HCT116 (cell line): ENCODE data around the gene MAN1A1. TPM values are rescaled to one million over a fixed set of nuclear protein-coding genes. Genes with fewer than 3 reads are reported as not detected.

Experiments
- ATAC-seq: fragments of 200-7000 bp; cut with Tn5 transposase; 2 replicates; pipeline ENCODE4 v1.9.1; 2020; ENCODE audit warnings: mild to moderate bottlenecking, moderate library complexity
- BruUV-seq: library from RNA; stranded (reverse); fragments of 400-500 nt; replicated peaks from 2 replicates; lab custom pipeline; 2021; lab: Mats Ljungman, UMichigan
- CTCF ChIA-PET: fragments of 300-600 bp; sonication (Branson Sonifier 250); formaldehyde crosslinking; loops from one replicate; lab custom pipeline; 2021; ENCODE audit warnings: antibody characterized with exemption; lab: Charles Lee
- POLR2A ChIA-PET: fragments of 300-600, 350-600 bp; sonication (Branson Sonifier 250); formaldehyde crosslinking; loops from one replicate; lab custom pipeline; 2021; ENCODE audit warnings: antibody characterized with exemption; lab: Charles Lee
- RAD21 ChIA-PET, 2 experiments: fragments of 300-600 bp; sonication (Branson Sonifier 250); formaldehyde crosslinking; loops; one replicate each; lab custom pipeline; 2023; ENCODE audit warnings: low total read pairs in 2 of 2; ENCODE audit not compliant: uncharacterized antibody in 2 of 2, unreplicated experiment in 2 of 2, low non-redundant PET in 1 of 2; lab: Charles Lee
- DNase-seq: peaks from one replicate; pipeline ENCODE4 v3.0.0-alpha.2; 2010; ENCODE audit warnings: low read depth, low spot score
- H2AFZ ChIP-seq: fragments of 200-600 bp; shearing (Covaris generic), sonication (generic); 2 replicates; pipeline ENCODE4 v1.6.1; 2017; ENCODE audit warnings: low read depth, mixed run types, mixed read lengths, antibody characterized with exemption, low read length; ENCODE audit not compliant: poor library complexity, severe bottlenecking
- H3K27ac ChIP-seq: 2 replicates; pipeline ENCODE4 v1.5.1; 2012; ENCODE audit warnings: low read depth, low read length
- H3K27me3 ChIP-seq: fragments of 200-600 bp; sonication (generic); 2 replicates; pipeline ENCODE4 v1.6.1; 2016; ENCODE audit warnings: mixed run types, low read length, mixed read lengths; ENCODE audit not compliant: insufficient read depth
- H3K36me3 ChIP-seq, 2 experiments: fragments of 200-500 bp in 1 of 2; fragments of 200-600 bp in 1 of 2; sonication (Bioruptor generic) in 1 of 2; sonication (generic) in 1 of 2; 2 replicates each; pipeline versions ENCODE4 v1.5.1 to v1.6.1; 2014 to 2016; ENCODE audit warnings: low read length in 2 of 2, inconsistent platforms in 1 of 2, mixed read lengths in 1 of 2, mixed run types in 1 of 2; ENCODE audit not compliant: insufficient read depth in 2 of 2, control insufficient read depth in 1 of 2
- H3K4me1 ChIP-seq, 2 experiments: fragments of 200-600 bp in 1 of 2; sonication (generic) in 1 of 2; 2 replicates each; pipeline versions ENCODE4 v1.5.1 to v1.6.1; 2012 to 2017; ENCODE audit warnings: low read length in 2 of 2, inconsistent platforms in 1 of 2, mild to moderate bottlenecking in 1 of 2, mixed read lengths in 1 of 2, mixed run types in 1 of 2, moderate library complexity in 1 of 2; ENCODE audit not compliant: insufficient read depth in 2 of 2, control insufficient read depth in 1 of 2
- H3K4me2 ChIP-seq: fragments of 200-600 bp; sonication (generic); 2 replicates; pipeline ENCODE4 v1.6.1; 2017; ENCODE audit warnings: mixed run types, low read length, mixed read lengths
- H3K4me3 ChIP-seq, 2 experiments: fragments of 200-600 bp in 1 of 2; sonication (generic) in 1 of 2; replicated peaks in 1 of 2; 2 replicates each; pipeline ENCODE4 v1.5.1; 2011 to 2016; ENCODE audit warnings: low read length in 2 of 2, control low read depth in 1 of 2, low read depth in 1 of 2, mild to moderate bottlenecking in 1 of 2, mixed read lengths in 1 of 2, mixed run types in 1 of 2
- H3K79me2 ChIP-seq: fragments of 200-600 bp; sonication (generic); 2 replicates; pipeline ENCODE4 v1.6.1; 2017; ENCODE audit warnings: mild to moderate bottlenecking, mixed run types, low read length, moderate library complexity, mixed read lengths; ENCODE audit not compliant: insufficient read depth
- H3K9ac ChIP-seq: fragments of 200-600 bp; sonication (generic); 2 replicates; pipeline ENCODE4 v1.6.1; 2016; ENCODE audit warnings: low read length, mixed read lengths
- H3K9me2 ChIP-seq: fragments of 200-600 bp; sonication (generic), shearing (Covaris generic); 2 replicates; pipeline ENCODE4 v1.6.1; 2017; ENCODE audit warnings: mixed run types, mild to moderate bottlenecking, moderate library complexity; ENCODE audit not compliant: insufficient read depth
- H3K9me3 ChIP-seq, 2 experiments: fragments of 200-500 bp in 1 of 2; fragments of 200-600 bp in 1 of 2; sonication (Bioruptor generic) in 1 of 2; sonication (generic) in 1 of 2; 2 replicates each; pipeline ENCODE4 v1.6.1; 2014 to 2017; ENCODE audit warnings: low read length in 2 of 2, mixed read lengths in 2 of 2, inconsistent platforms in 1 of 2, low read depth in 1 of 2, mild to moderate bottlenecking in 1 of 2, mixed run types in 1 of 2, moderate library complexity in 1 of 2; ENCODE audit not compliant: control insufficient read depth in 1 of 2, insufficient read depth in 1 of 2
- H4K20me1 ChIP-seq: fragments of 200-600 bp; sonication (generic), shearing (Covaris generic); 2 replicates; pipeline ENCODE4 v1.6.1; 2017; ENCODE audit warnings: mixed run types, mild to moderate bottlenecking, moderate library complexity; ENCODE audit not compliant: insufficient read depth
- CBX3 ChIP-seq: IDR thresholded peaks from 2 replicates; pipeline ENCODE4 v1.6.1; 2012; ENCODE audit warnings: low read depth
- CTCF ChIP-seq, 3 experiments: fragments of 200-600 bp in 1 of 3; sonication (generic) in 1 of 3; IDR thresholded peaks in 2 of 3; conservative IDR thresholded peaks in 1 of 3; 2 replicates each; pipeline ENCODE4 v1.5.1; 2012 to 2017; ENCODE audit warnings: low read depth in 2 of 3, low read length in 2 of 3, antibody characterized with exemption in 1 of 3, borderline replicate concordance in 1 of 3, control low read depth in 1 of 3, mild to moderate bottlenecking in 1 of 3, mixed read lengths in 1 of 3, mixed run types in 1 of 3, moderate library complexity in 1 of 3; ENCODE audit not compliant: insufficient read depth in 1 of 3
- EGR1 ChIP-seq: IDR thresholded peaks from 2 replicates; pipeline ENCODE4 v1.6.1; 2012; ENCODE audit warnings: low read depth
- EZH2 ChIP-seq: fragments of 200-600 bp; sonication (generic); IDR thresholded peaks from 2 replicates; pipeline ENCODE4 v1.6.1; 2017; ENCODE audit warnings: antibody characterized with exemption, mixed run types
- POLR2A ChIP-seq: IDR thresholded peaks from 2 replicates; pipeline ENCODE4 v1.7.0; 2011; ENCODE audit warnings: borderline replicate concordance; ENCODE audit not compliant: insufficient read depth, insufficient read length; ENCODE audit errors: extremely low read depth
- POLR2AphosphoS5 ChIP-seq: IDR thresholded peaks from 2 replicates; pipeline ENCODE4 v1.6.1; 2011; ENCODE audit warnings: mild to moderate bottlenecking, low read depth, low read length, moderate library complexity
- RAD21 ChIP-seq: IDR thresholded peaks from 2 replicates; pipeline ENCODE4 v1.6.1; 2012; ENCODE audit warnings: low read depth, mild to moderate bottlenecking
- SP1 ChIP-seq: IDR thresholded peaks from 2 replicates; pipeline ENCODE4 v1.6.1; 2012; ENCODE audit warnings: low read depth
- SRF ChIP-seq: IDR thresholded peaks from 2 replicates; pipeline ENCODE4 v1.6.1; 2012; ENCODE audit warnings: low read depth
- TCF7L2 ChIP-seq: IDR thresholded peaks from 2 replicates; pipeline ENCODE4 v1.7.0; 2011; ENCODE audit warnings: borderline replicate concordance, inconsistent platforms; ENCODE audit not compliant: insufficient read depth, insufficient read length; ENCODE audit errors: extremely low read depth
- YY1 ChIP-seq: IDR thresholded peaks from 2 replicates; pipeline ENCODE4 v1.6.1; 2011; ENCODE audit warnings: low read length, low read depth, moderate library complexity, mild to moderate bottlenecking; ENCODE audit not compliant: insufficient replicate concordance; ENCODE audit errors: extremely low read depth
- ZNF274 ChIP-seq: fragments of 200-500 bp; sonication (Bioruptor generic); IDR thresholded peaks from 2 replicates; pipeline ENCODE4 v1.6.1; 2014; ENCODE audit warnings: mild to moderate bottlenecking, low read depth, low read length, inconsistent platforms
- intact Hi-C: fragments of 100-400 bp; cut with micrococcal nuclease; formaldehyde crosslinking; loops from 2 replicates; pipeline ENCODE4 v1.10.0; 2022
- total RNA-seq: library from RNA; stranded (reverse); gene quantifications from one replicate; pipeline ENCODE4 v1.2.1, GENCODE V29; 2021; ENCODE audit not compliant: unreplicated experiment
- TF ChIP-seq, protein P1 (sequence below): IDR thresholded peaks from 2 replicates; pipeline ENCODE4 v1.6.1; 2012
- TF ChIP-seq, protein P2 (sequence below): IDR thresholded peaks from 2 replicates; pipeline ENCODE4 v1.6.1; 2012
- TF ChIP-seq, protein P3 (sequence below): IDR thresholded peaks from 2 replicates; pipeline ENCODE4 v1.6.1; 2011; ENCODE audit warnings: mild to moderate bottlenecking, low read length, moderate library complexity; ENCODE audit not compliant: insufficient replicate concordance; ENCODE audit errors: extremely low read depth

MAN1A1 gene
- total RNA-seq, 1 experiment from 2014 or later: 46.0 TPM

DNA sequence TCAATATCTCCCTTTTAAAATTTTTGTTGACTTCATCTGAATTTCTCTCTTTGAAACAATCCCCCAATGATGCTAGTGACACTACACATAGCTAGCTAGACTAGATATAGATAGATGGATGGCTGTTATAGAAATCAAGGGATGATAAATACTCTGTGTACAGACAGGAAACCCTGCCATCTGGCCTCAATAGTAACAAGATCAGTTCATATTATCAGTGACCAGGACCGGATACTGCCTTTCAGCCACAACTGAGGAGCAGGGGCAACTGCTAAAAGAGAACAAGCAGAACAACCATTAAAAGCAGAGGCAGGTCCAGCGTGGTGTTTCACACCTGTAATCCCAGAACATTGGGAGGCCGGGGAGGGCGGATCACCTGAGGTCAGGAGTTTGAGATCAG, 152.8 kb downstream of the MAN1A1 start:
- H3K79me2 ChIP-seq: no peaks in the 10 kb centered on the region
- TF ChIP-seq RAD21: no peak
- TF ChIP-seq, protein P1, sequence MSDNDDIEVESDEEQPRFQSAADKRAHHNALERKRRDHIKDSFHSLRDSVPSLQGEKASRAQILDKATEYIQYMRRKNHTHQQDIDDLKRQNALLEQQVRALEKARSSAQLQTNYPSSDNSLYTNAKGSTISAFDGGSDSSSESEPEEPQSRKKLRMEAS: no peak
- no peak for TF ChIP-seq CTCF (IDR thresholded peaks at IDR 0.05 in 2 of 3, conservative IDR thresholded peaks at IDR 0.05 in 1 of 3; ENCODE audit: borderline replicate concordance in 1 of 3, insufficient read depth in 1 of 3, low read depth in 2 of 3, low read length in 2 of 3)
- TF ChIP-seq POLR2AphosphoS5: no peak
- no peak for TF ChIP-seq EGR1
- TF ChIP-seq SRF: no peak
- TF ChIP-seq, protein P2, sequence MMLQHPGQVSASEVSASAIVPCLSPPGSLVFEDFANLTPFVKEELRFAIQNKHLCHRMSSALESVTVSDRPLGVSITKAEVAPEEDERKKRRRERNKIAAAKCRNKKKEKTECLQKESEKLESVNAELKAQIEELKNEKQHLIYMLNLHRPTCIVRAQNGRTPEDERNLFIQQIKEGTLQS: no peak
- TF ChIP-seq, all 23 proteins: peak for 0
- Histone ChIP-seq H4K20me1 (no peaks in the 10 kb centered on the region), H3K9me2 (no peaks in the 10 kb centered on the region), H3K4me1 (peaks cover 7 to 10% of the 10 kb centered on the region in 2 experiments; a peak in 3 of 4 replicates), H2AFZ (no peak overlapping the region), H3K4me3 (no peak overlapping the region), H3K27ac (no peak overlapping the region), H3K36me3 (peaks cover 0 to 30% of the 10 kb centered on the region in 2 experiments; a peak in 2 of 4 replicates), H3K9me3 (no peaks in the 10 kb centered on the region), H3K4me2 (no peak overlapping the region), H3K9ac (no peak overlapping the region), H3K27me3 (no peaks in the 10 kb centered on the region)
- DNase-seq (no peak), ATAC-seq (no peak)
- CTCF ChIA-PET: no interaction called here
- intact Hi-C loops: no loop called here
- BruUV-seq: no TSS peak
- RAD21 ChIA-PET: no interaction called here
- POLR2A ChIA-PET: no interaction called here

DNA sequence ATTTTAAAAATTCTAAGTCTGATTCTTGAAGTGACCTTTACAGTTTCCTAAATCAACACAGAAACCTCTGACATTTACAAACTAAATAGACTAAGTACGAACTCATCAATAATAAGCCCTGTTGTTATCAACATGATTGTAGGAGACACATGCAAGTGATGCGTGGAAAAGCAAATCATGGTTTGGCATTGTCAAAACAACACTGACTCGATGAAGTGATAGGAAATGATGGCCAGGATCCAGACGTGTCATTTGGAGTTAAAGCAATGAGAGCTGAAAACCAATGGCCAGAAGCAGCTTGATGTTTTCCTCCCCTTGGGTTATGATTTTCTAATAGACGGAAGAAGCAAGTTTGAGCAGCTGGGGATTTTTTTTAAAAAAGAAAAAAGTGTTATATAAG, 153.7 kb downstream of the MAN1A1 start:
- Histone ChIP-seq H3K4me2 (no peak overlapping the region), H3K4me1 (peaks cover 7 to 10% of the 10 kb centered on the region in 2 experiments; a peak in 3 of 4 replicates), H2AFZ (no peak overlapping the region), H3K9me3 (no peaks in the 10 kb centered on the region), H3K79me2 (no peaks in the 10 kb centered on the region), H3K27me3 (no peaks in the 10 kb centered on the region), H3K4me3 (no peak overlapping the region), H3K27ac (no peak overlapping the region), H3K9ac (no peak overlapping the region), H3K9me2 (no peaks in the 10 kb centered on the region), H3K36me3 (peaks cover 0 to 30% of the 10 kb centered on the region in 2 experiments; a peak in 2 of 4 replicates), H4K20me1 (no peaks in the 10 kb centered on the region)
- RAD21 ChIA-PET: no interaction called here
- intact Hi-C loops: no loop called here
- CTCF ChIA-PET: no interaction called here
- POLR2A ChIA-PET: no interaction called here
- no TSS peak for BruUV-seq
- DNase-seq (no peak), ATAC-seq (no peak)
- no peak for TF ChIP-seq SP1
- TF ChIP-seq, protein P2: no peak
- TF ChIP-seq CBX3: no peak
- no peak for TF ChIP-seq RAD21
- no peak for TF ChIP-seq EZH2
- TF ChIP-seq POLR2A: no peak
- TF ChIP-seq TCF7L2: no peak
- TF ChIP-seq, protein P1: no peak
- TF ChIP-seq ZNF274: no peak
- TF ChIP-seq, protein P3, sequence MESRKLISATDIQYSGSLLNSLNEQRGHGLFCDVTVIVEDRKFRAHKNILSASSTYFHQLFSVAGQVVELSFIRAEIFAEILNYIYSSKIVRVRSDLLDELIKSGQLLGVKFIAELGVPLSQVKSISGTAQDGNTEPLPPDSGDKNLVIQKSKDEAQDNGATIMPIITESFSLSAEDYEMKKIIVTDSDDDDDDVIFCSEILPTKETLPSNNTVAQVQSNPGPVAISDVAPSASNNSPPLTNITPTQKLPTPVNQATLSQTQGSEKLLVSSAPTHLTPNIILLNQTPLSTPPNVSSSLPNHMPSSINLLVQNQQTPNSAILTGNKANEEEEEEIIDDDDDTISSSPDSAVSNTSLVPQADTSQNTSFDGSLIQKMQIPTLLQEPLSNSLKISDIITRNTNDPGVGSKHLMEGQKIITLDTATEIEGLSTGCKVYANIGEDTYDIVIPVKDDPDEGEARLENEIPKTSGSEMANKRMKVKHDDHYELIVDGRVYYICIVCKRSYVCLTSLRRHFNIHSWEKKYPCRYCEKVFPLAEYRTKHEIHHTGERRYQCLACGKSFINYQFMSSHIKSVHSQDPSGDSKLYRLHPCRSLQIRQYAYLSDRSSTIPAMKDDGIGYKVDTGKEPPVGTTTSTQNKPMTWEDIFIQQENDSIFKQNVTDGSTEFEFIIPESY: no peak
- TF ChIP-seq SRF: no peak
- no peak for TF ChIP-seq YY1
